IMR-90 (cell line): ENCODE measurements around the gene COL24A1. TPM values are rescaled to one million over a fixed set of nuclear protein-coding genes. Genes with fewer than 3 reads are reported as not detected.
A peak's percentile ranks its signal among the peaks of the same experiment; 100 is the strongest.

ENCODE experiments used
- ATAC-seq: fragments of 200-7000 bp; cut with Tn5 transposase; 2 replicates; pipeline ENCODE4 v1.9.1; 2020; ENCODE audit warnings: low read depth, mild to moderate bottlenecking, moderate library complexity
- BruUV-seq: library from RNA; stranded (reverse); fragments of 400-500 nt; replicated peaks from 2 replicates; lab custom pipeline; 2021; lab: Mats Ljungman, UMichigan
- CTCF ChIA-PET: fragments of 300-600 bp; formaldehyde crosslinking; extraction: SDS; loops from one replicate; lab custom pipeline; 2021; ENCODE audit warnings: antibody characterized with exemption; lab: Yijun Ruan, JAX
- POLR2A ChIA-PET: fragments of 300-600 bp; sonication (Branson Sonifier 250); formaldehyde crosslinking; loops from one replicate; lab custom pipeline; 2022; ENCODE audit warnings: antibody characterized with exemption; ENCODE audit not compliant: unreplicated experiment; lab: Charles Lee
- DNase-seq: peaks from one replicate; pipeline ENCODE4 v3.0.0; 2013
- H2AFZ ChIP-seq: replicated peaks from 2 replicates; pipeline ENCODE3; 2013; ENCODE audit warnings: low read length, mild to moderate bottlenecking; ENCODE audit not compliant: poor library complexity
- H2AK5ac ChIP-seq: 2 replicates; pipeline ENCODE4 v1.6.1; 2013; ENCODE audit warnings: low read depth, low read length, inconsistent platforms
- H2AK9ac ChIP-seq: replicated peaks from 2 replicates; pipeline ENCODE3; 2013; ENCODE audit warnings: mild to moderate bottlenecking, low read depth, low read length, moderate library complexity; ENCODE audit not compliant: poor library complexity
- H2BK120ac ChIP-seq: 2 replicates; pipeline ENCODE4 v1.6.1; 2013; ENCODE audit warnings: low read depth, low read length, inconsistent platforms
- H2BK15ac ChIP-seq: 3 replicates; pipeline ENCODE4 v1.6.1; 2013; ENCODE audit warnings: low read depth, low read length, inconsistent platforms
- H2BK20ac ChIP-seq: 2 replicates; pipeline ENCODE4 v1.6.1; 2013; ENCODE audit warnings: low read depth, mild to moderate bottlenecking, inconsistent platforms, low read length, moderate library complexity
- H2BK5ac ChIP-seq: 2 replicates; pipeline ENCODE4 v1.6.1; 2013; ENCODE audit warnings: mild to moderate bottlenecking, low read depth, low read length, inconsistent platforms; ENCODE audit not compliant: poor library complexity, severe bottlenecking
- H3K14ac ChIP-seq: replicated peaks from 2 replicates; pipeline ENCODE4 v1.6.1; 2013; ENCODE audit warnings: low read depth, low read length, inconsistent platforms
- H3K18ac ChIP-seq: 2 replicates; pipeline ENCODE4 v1.6.1; 2013; ENCODE audit warnings: low read depth, low read length, control low read depth
- H3K23ac ChIP-seq: 2 replicates; pipeline ENCODE4 v1.6.1; 2013; ENCODE audit warnings: low read depth, low read length, inconsistent platforms
- H3K27ac ChIP-seq: 2 replicates; pipeline ENCODE4 v1.5.1; 2013; ENCODE audit warnings: mild to moderate bottlenecking, control low read depth, low read length; ENCODE audit not compliant: insufficient read depth
- H3K27me3 ChIP-seq: 2 replicates; pipeline ENCODE4 v1.6.1; 2013; ENCODE audit warnings: low read length; ENCODE audit not compliant: control insufficient read depth, insufficient read depth
- H3K36me3 ChIP-seq: 2 replicates; pipeline ENCODE4 v1.6.1; 2013; ENCODE audit warnings: low read length, mixed read lengths; ENCODE audit not compliant: control insufficient read depth, insufficient read depth
- H3K4ac ChIP-seq: 2 replicates; pipeline ENCODE4 v1.6.1; 2013; ENCODE audit warnings: low read depth, low read length, inconsistent platforms
- H3K4me1 ChIP-seq: 2 replicates; pipeline ENCODE4 v1.6.1; 2013; ENCODE audit warnings: low read length, mixed read lengths; ENCODE audit not compliant: control insufficient read depth, insufficient read depth
- H3K4me2 ChIP-seq: 2 replicates; pipeline ENCODE4 v1.6.1; 2013; ENCODE audit warnings: low read depth, mild to moderate bottlenecking, control low read depth, low read length, moderate library complexity
- H3K4me3 ChIP-seq: 2 replicates; pipeline ENCODE4 v1.5.1; 2013; ENCODE audit warnings: low read depth, mild to moderate bottlenecking, control low read depth, low read length, moderate library complexity; ENCODE audit not compliant: insufficient read depth
- H3K56ac ChIP-seq: 2 replicates; pipeline ENCODE4 v1.6.1; 2013; ENCODE audit warnings: low read length, inconsistent platforms; ENCODE audit not compliant: insufficient read depth; ENCODE audit errors: extremely low read depth
- H3K79me1 ChIP-seq, 2 experiments: 2 replicates each; pipeline ENCODE4 v1.6.1; 2013; ENCODE audit warnings: low read length in 2 of 2, inconsistent platforms in 1 of 2, low read depth in 1 of 2
- H3K9ac ChIP-seq: 2 replicates; pipeline ENCODE4 v1.6.1; 2013; ENCODE audit warnings: low read depth, low read length, control low read depth
- H3K9me1 ChIP-seq: 2 replicates; pipeline ENCODE4 v1.6.1; 2013; ENCODE audit warnings: low read length, inconsistent platforms; ENCODE audit not compliant: insufficient read depth
- H3K9me3 ChIP-seq: 2 replicates; pipeline ENCODE4 v1.6.1; 2013; ENCODE audit warnings: low read length; ENCODE audit not compliant: control insufficient read depth, insufficient read depth
- H4K20me1 ChIP-seq: 2 replicates; pipeline ENCODE4 v1.6.1; 2013; ENCODE audit warnings: low read length, inconsistent platforms; ENCODE audit not compliant: insufficient read depth
- H4K5ac ChIP-seq: 2 replicates; pipeline ENCODE4 v1.6.1; 2013; ENCODE audit warnings: mild to moderate bottlenecking, low read depth, low read length, control low read depth
- H4K8ac ChIP-seq, 2 experiments: 2 replicates each; pipeline ENCODE4 v1.6.1; 2013; ENCODE audit warnings: low read depth in 2 of 2, low read length in 2 of 2, control low read depth in 1 of 2, inconsistent platforms in 1 of 2
- H4K91ac ChIP-seq: 2 replicates; pipeline ENCODE4 v1.6.1; 2013; ENCODE audit warnings: low read depth, low read length, inconsistent platforms; ENCODE audit not compliant: insufficient read depth
- CEBPB ChIP-seq: IDR thresholded peaks from 2 replicates; pipeline ENCODE4 v1.6.1; 2012; ENCODE audit warnings: low read depth, low read length, improper control_type of control experiment
- SMC3 ChIP-seq: fragments of 150-350 bp; IDR thresholded peaks from 2 replicates; pipeline ENCODE4 v1.6.1; 2016; ENCODE audit warnings: low read depth, mild to moderate bottlenecking, antibody characterized with exemption, low read length, moderate library complexity
- dilution Hi-C: fragments of 300-500 bp; cut with HindIII; formaldehyde crosslinking; loops from one replicate; pipeline ENCODE4 v1.14.3; 2018; ENCODE audit warnings: low sequenced_read_pairs; ENCODE audit not compliant: unreplicated experiment
- in situ Hi-C: fragments of 300-500 bp; cut with MboI; formaldehyde crosslinking; loops from 3 replicates; pipeline ENCODE4 v1.14.3; 2019; ENCODE audit warnings: low sequenced_read_pairs, inconsistent platforms, mixed read lengths
- intact Hi-C: fragments of 100-400 bp; cut with micrococcal nuclease; formaldehyde crosslinking; loops from 2 replicates; pipeline ENCODE4 v1.10.0; 2022
- polyA plus RNA-seq, 3 experiments: library from polyadenylated mRNA; depleted of rRNA; stranded (reverse); fragments of >200 nt; gene quantifications; 2 replicates each; pipeline ENCODE4 v1.2.3, GENCODE V29; 2012; ENCODE audit warnings: low replicate concordance in 1 of 3
- total RNA-seq: library from RNA; depleted of rRNA; stranded (reverse); fragments of >200 nt; gene quantifications from 2 replicates; pipeline ENCODE4 v1.2.3, GENCODE V29; 2012

Gene COL24A1
- total and polyA plus RNA-seq, 2 of the 4 experiments (the other 2 are of a cell fraction), result 1.4 to 2.2 TPM

- Histone ChIP-seq H3K4me2 (no peak overlapping the region), H3K14ac (no peak overlapping the region), H3K9me3 (no peaks in the 10 kb centered on the region), H2BK15ac (no peak overlapping the region), H3K27me3 (no peaks in the 10 kb centered on the region), H3K23ac (no peak overlapping the region), H2AK9ac (no peak overlapping the region), H2BK5ac (no peak overlapping the region), H3K27ac (no peak overlapping the region), H3K36me3 (no peaks in the 10 kb centered on the region), H2AFZ (no peak overlapping the region), H3K79me1 (no peaks in the 10 kb centered on the region), H4K20me1 (no peaks in the 10 kb centered on the region), H2BK20ac (no peak overlapping the region), H3K4ac (no peak overlapping the region), H3K9me1 (no peaks in the 10 kb centered on the region), H3K4me3 (no peak overlapping the region), H4K91ac (no peak overlapping the region), H3K18ac (no peak overlapping the region), H2AK5ac (no peak overlapping the region), H3K9ac (no peak overlapping the region), H3K56ac (no peak overlapping the region), H3K4me1 (no peaks in the 10 kb centered on the region), H2BK120ac (no peak overlapping the region), H4K8ac (no peak overlapping the region), H4K5ac (no peak overlapping the region)
- intact Hi-C loops (no loop called here), in situ Hi-C loops (no loop called here), dilution Hi-C loops (no loop called here)
- ChIA-PET CTCF (interaction anchor here (0.7 kb wide), 1 partner anchor 10 kb away, joined by 3 read pairs; no protein-coding TSS in a partner anchor), POLR2A (no interaction called here)
- BruUV-seq, result no TSS peak
- no peak; the same call in 1 of the 2 replicates for ATAC-seq
- TF ChIP-seq SMC3 (no peak), CEBPB (peak; percentile 12; the same call in 1 of the 2 replicates)
- DNase-seq, result peak; percentile 60
Measured at GRCh38 chr1:85933961-85934360, 222.6 kb downstream of the COL24A1 start.
